HCT116 (cell line): ENCODE measurements around the gene MBD3.

Experiments used
- EZH2 ChIP-seq: fragments of 200-600 bp; sonication (generic); IDR thresholded peaks from 2 replicates; pipeline ENCODE4 v1.6.1; 2017; ENCODE audit warnings: antibody characterized with exemption, mixed run types
- POLR2A ChIP-seq: IDR thresholded peaks from 2 replicates; pipeline ENCODE4 v1.7.0; 2011; ENCODE audit warnings: borderline replicate concordance; ENCODE audit not compliant: insufficient read depth, insufficient read length; ENCODE audit errors: extremely low read depth
- POLR2AphosphoS5 ChIP-seq: IDR thresholded peaks from 2 replicates; pipeline ENCODE4 v1.6.1; 2011; ENCODE audit warnings: mild to moderate bottlenecking, low read depth, low read length, moderate library complexity
- RAD21 ChIP-seq: IDR thresholded peaks from 2 replicates; pipeline ENCODE4 v1.6.1; 2012; ENCODE audit warnings: low read depth, mild to moderate bottlenecking
- TF ChIP-seq, protein P1 (sequence below): IDR thresholded peaks from 2 replicates; pipeline ENCODE4 v1.6.1; 2012
- TF ChIP-seq, protein P2 (sequence below), 3 experiments: fragments of 200-600 bp in 1 of 3; sonication (generic) in 1 of 3; IDR thresholded peaks in 2 of 3; conservative IDR thresholded peaks in 1 of 3; 2 replicates each; pipeline ENCODE4 v1.5.1; 2012 to 2017; ENCODE audit warnings: low read depth in 2 of 3, low read length in 2 of 3, antibody characterized with exemption in 1 of 3, borderline replicate concordance in 1 of 3, control low read depth in 1 of 3, mild to moderate bottlenecking in 1 of 3, mixed read lengths in 1 of 3, mixed run types in 1 of 3, moderate library complexity in 1 of 3; ENCODE audit not compliant: insufficient read depth in 1 of 3

DNA sequence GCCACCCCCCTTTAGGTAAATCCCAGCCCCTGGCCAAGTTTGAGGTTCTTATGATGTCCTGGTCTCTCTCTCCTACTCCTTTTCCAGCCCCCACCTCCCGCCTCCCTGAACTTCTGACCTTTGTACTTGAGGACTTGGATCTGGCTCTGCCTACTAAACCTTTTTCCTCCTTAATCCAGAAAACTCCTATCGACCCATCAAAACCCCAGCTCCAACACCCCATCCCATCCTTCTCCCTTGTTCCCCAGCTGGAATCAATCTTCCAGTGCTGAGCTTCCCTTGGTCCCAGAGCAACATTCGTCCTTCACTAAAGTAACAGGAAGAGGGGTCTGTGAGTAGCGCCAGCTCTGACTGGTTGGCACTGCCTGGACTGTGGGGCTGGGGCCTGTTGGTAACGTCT lies 29.9 kb upstream of the MBD3 start:
- TF ChIP-seq, protein P1, sequence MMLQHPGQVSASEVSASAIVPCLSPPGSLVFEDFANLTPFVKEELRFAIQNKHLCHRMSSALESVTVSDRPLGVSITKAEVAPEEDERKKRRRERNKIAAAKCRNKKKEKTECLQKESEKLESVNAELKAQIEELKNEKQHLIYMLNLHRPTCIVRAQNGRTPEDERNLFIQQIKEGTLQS, result no peak
- no peak for TF ChIP-seq RAD21
- TF ChIP-seq, protein P2, sequence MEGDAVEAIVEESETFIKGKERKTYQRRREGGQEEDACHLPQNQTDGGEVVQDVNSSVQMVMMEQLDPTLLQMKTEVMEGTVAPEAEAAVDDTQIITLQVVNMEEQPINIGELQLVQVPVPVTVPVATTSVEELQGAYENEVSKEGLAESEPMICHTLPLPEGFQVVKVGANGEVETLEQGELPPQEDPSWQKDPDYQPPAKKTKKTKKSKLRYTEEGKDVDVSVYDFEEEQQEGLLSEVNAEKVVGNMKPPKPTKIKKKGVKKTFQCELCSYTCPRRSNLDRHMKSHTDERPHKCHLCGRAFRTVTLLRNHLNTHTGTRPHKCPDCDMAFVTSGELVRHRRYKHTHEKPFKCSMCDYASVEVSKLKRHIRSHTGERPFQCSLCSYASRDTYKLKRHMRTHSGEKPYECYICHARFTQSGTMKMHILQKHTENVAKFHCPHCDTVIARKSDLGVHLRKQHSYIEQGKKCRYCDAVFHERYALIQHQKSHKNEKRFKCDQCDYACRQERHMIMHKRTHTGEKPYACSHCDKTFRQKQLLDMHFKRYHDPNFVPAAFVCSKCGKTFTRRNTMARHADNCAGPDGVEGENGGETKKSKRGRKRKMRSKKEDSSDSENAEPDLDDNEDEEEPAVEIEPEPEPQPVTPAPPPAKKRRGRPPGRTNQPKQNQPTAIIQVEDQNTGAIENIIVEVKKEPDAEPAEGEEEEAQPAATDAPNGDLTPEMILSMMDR (IDR thresholded peaks at IDR 0.05 in 2 of 3, conservative IDR thresholded peaks at IDR 0.05 in 1 of 3; ENCODE audit: borderline replicate concordance in 1 of 3, insufficient read depth in 1 of 3, low read depth in 2 of 3, low read length in 2 of 3), result no peak
- no peak for TF ChIP-seq POLR2A
- TF ChIP-seq EZH2, result no peak
- no peak for TF ChIP-seq POLR2AphosphoS5
